WTC11 (cell line): ENCODE data around the gene EYA2. TPM values are rescaled to one million over a fixed set of nuclear protein-coding genes. Genes with fewer than 3 reads are reported as not detected.

Experiments used
- ATAC-seq: fragments of 200-7000 bp; cut with Tn5 transposase; 2 replicates; pipeline ENCODE4 v1.10.0; 2021; ENCODE audit warnings: mild to moderate bottlenecking, moderate library complexity
- CTCF ChIA-PET: fragments of 300-600 bp; sonication (Branson Sonifier 250); formaldehyde crosslinking; loops from one replicate; lab custom pipeline; 2021; ENCODE audit warnings: antibody characterized with exemption; lab: Charles Lee
- POLR2A ChIA-PET: fragments of 350-600 bp; sonication (Branson Sonifier 250); formaldehyde crosslinking; loops from one replicate; lab custom pipeline; 2021; ENCODE audit warnings: antibody characterized with exemption; lab: Charles Lee
- DNase-seq: peaks from one replicate; pipeline ENCODE4 v3.0.0; 2021; ENCODE audit warnings: low spot score
- H3K27ac Mint-ChIP-seq: 2 replicates; pipeline ENCODE4 v1.8.0; 2021; ENCODE audit warnings: mixed read lengths
- H3K27me3 Mint-ChIP-seq: 2 replicates; pipeline ENCODE4 v1.8.0; 2021; ENCODE audit warnings: low read depth, mild to moderate bottlenecking, moderate library complexity, mixed read lengths
- H3K36me3 Mint-ChIP-seq: 2 replicates; pipeline ENCODE4 v1.8.0; 2021; ENCODE audit warnings: mixed read lengths
- H3K4me1 Mint-ChIP-seq: 2 replicates; pipeline ENCODE4 v1.8.0; 2022; ENCODE audit warnings: mixed read lengths
- H3K4me3 Mint-ChIP-seq: 2 replicates; pipeline ENCODE4 v1.8.0; 2021; ENCODE audit warnings: mild to moderate bottlenecking, moderate library complexity, mixed read lengths
- H3K9me3 Mint-ChIP-seq: 2 replicates; pipeline ENCODE4 v1.8.0; 2021; ENCODE audit warnings: mixed read lengths
- CBFB ChIP-seq: sonication (generic); formaldehyde crosslinking; IDR thresholded peaks from 2 replicates; pipeline ENCODE4 v1.8.1; 2022; ENCODE audit warnings: mild to moderate bottlenecking, low read depth, missing genetic modification reagents
- ELF4 ChIP-seq: sonication (generic); formaldehyde crosslinking; IDR thresholded peaks from 2 replicates; pipeline ENCODE4 v1.8.1; 2022; ENCODE audit warnings: low read depth, mild to moderate bottlenecking, moderate library complexity, missing genetic modification reagents
- ESRRA ChIP-seq: sonication (generic); formaldehyde crosslinking; IDR thresholded peaks from 2 replicates; pipeline ENCODE4 v1.8.1; 2022; ENCODE audit warnings: mild to moderate bottlenecking, missing genetic modification reagents, borderline replicate concordance
- GABPB1 ChIP-seq: sonication (generic); formaldehyde crosslinking; IDR thresholded peaks from 2 replicates; pipeline ENCODE4 v1.8.1; 2023; ENCODE audit warnings: mild to moderate bottlenecking, missing genetic modification reagents
- MXD4 ChIP-seq: fragments of 250-450 bp; sonication (Bioruptor Pico); IDR thresholded peaks from 2 replicates; pipeline ENCODE4 v1.8.0; 2021; ENCODE audit warnings: mild to moderate bottlenecking, moderate library complexity, borderline replicate concordance
- NFE2L1 ChIP-seq: sonication (generic); formaldehyde crosslinking; IDR thresholded peaks from 2 replicates; pipeline ENCODE4 v1.8.1; 2023; ENCODE audit warnings: missing genetic modification reagents
- NFYB ChIP-seq: sonication (generic); formaldehyde crosslinking; conservative IDR thresholded peaks from 2 replicates; pipeline ENCODE4 v1.8.0; 2022; ENCODE audit warnings: low read depth, missing genetic modification reagents
- NR2C2 ChIP-seq: sonication (generic); formaldehyde crosslinking; IDR thresholded peaks from 2 replicates; pipeline ENCODE4 v1.8.0; 2022; ENCODE audit warnings: mild to moderate bottlenecking, missing genetic modification reagents
- PRRX2 ChIP-seq: fragments of 250-450 bp; sonication (Bioruptor Pico); IDR thresholded peaks from 2 replicates; pipeline ENCODE4 v1.8.0; 2021; ENCODE audit warnings: mild to moderate bottlenecking
- TCF7 ChIP-seq: sonication (generic); formaldehyde crosslinking; IDR thresholded peaks from 2 replicates; pipeline ENCODE4 v1.8.0; 2022; ENCODE audit warnings: mild to moderate bottlenecking, low read depth, missing genetic modification reagents, moderate library complexity
- ZBTB21 ChIP-seq: sonication (generic); formaldehyde crosslinking; IDR thresholded peaks from 2 replicates; pipeline ENCODE4 v1.8.1; 2023; ENCODE audit warnings: mild to moderate bottlenecking, missing genetic modification reagents, borderline replicate concordance
- total RNA-seq: library from RNA; stranded (reverse); gene quantifications from 3 replicates; pipeline ENCODE4 v1.2.3, GENCODE V29; 2021
- TF ChIP-seq, protein P1 (sequence below): fragments of 250-450 bp; sonication (Bioruptor Pico); IDR thresholded peaks from 2 replicates; pipeline ENCODE4 v1.9.0; 2021; ENCODE audit warnings: mild to moderate bottlenecking
- TF ChIP-seq, protein P2 (sequence below): sonication (generic); formaldehyde crosslinking; IDR thresholded peaks from 2 replicates; pipeline ENCODE4 v1.8.0; 2022; ENCODE audit warnings: mild to moderate bottlenecking, missing genetic modification reagents
- TF ChIP-seq, protein P3 (sequence below): sonication (generic); formaldehyde crosslinking; IDR thresholded peaks from 2 replicates; pipeline ENCODE4 v1.8.0; 2023; ENCODE audit warnings: mild to moderate bottlenecking, missing genetic modification reagents
- TF ChIP-seq, protein P4 (sequence below): sonication (generic); formaldehyde crosslinking; IDR thresholded peaks from 2 replicates; pipeline ENCODE4 v1.8.0; 2023; ENCODE audit warnings: missing genetic modification reagents, mild to moderate bottlenecking, borderline replicate concordance
- TF ChIP-seq, protein P5 (sequence below): sonication (generic); formaldehyde crosslinking; IDR thresholded peaks from 2 replicates; pipeline ENCODE4 v1.8.1; 2023; ENCODE audit warnings: mild to moderate bottlenecking, moderate library complexity, missing genetic modification reagents
- TF ChIP-seq, protein P6 (sequence below): sonication (generic); formaldehyde crosslinking; IDR thresholded peaks from 2 replicates; pipeline ENCODE4 v1.8.1; 2022; ENCODE audit warnings: low read depth, missing genetic modification reagents, borderline replicate concordance
- TF ChIP-seq, protein P7 (sequence below): sonication (generic); formaldehyde crosslinking; IDR thresholded peaks from 2 replicates; pipeline ENCODE4 v1.8.1; 2023; ENCODE audit warnings: mild to moderate bottlenecking, missing genetic modification reagents
- TF ChIP-seq, protein P8 (sequence below): sonication (generic); formaldehyde crosslinking; IDR thresholded peaks from 2 replicates; pipeline ENCODE4 v1.8.1; 2023; ENCODE audit warnings: mild to moderate bottlenecking, missing genetic modification reagents, moderate library complexity

Gene EYA2
- total RNA-seq, 1 experiment from 2014 or later = 1.5 TPM

DNA sequence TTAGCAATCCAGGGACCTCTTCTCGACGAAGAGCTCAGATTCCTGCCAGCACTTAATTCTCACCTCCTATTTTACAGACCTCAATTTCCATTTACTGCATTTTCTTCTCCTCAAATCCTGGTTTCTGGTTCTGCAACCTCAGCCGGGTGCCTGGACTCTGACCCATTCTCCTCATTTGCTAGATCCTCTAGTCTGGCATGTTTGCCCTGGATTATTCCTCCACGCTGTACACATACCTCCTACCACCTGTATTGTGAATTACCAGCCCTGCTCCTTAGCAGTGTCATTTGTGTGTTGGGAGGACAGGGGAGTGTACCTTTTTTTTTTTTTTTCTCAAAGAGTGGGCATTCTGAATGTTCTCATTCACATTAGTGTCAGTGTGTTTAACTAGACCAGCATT, 257.4 kb downstream of the EYA2 start (continued):
- no peak for TF ChIP-seq CBFB (CRISPR knock-in tag)
- TF ChIP-seq, protein P1, sequence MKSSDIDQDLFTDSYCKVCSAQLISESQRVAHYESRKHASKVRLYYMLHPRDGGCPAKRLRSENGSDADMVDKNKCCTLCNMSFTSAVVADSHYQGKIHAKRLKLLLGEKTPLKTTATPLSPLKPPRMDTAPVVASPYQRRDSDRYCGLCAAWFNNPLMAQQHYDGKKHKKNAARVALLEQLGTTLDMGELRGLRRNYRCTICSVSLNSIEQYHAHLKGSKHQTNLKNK (CRISPR knock-in tag) = no peak
- TF ChIP-seq, protein P2, sequence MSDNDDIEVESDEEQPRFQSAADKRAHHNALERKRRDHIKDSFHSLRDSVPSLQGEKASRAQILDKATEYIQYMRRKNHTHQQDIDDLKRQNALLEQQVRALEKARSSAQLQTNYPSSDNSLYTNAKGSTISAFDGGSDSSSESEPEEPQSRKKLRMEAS = no peak
- TF ChIP-seq, protein P3, sequence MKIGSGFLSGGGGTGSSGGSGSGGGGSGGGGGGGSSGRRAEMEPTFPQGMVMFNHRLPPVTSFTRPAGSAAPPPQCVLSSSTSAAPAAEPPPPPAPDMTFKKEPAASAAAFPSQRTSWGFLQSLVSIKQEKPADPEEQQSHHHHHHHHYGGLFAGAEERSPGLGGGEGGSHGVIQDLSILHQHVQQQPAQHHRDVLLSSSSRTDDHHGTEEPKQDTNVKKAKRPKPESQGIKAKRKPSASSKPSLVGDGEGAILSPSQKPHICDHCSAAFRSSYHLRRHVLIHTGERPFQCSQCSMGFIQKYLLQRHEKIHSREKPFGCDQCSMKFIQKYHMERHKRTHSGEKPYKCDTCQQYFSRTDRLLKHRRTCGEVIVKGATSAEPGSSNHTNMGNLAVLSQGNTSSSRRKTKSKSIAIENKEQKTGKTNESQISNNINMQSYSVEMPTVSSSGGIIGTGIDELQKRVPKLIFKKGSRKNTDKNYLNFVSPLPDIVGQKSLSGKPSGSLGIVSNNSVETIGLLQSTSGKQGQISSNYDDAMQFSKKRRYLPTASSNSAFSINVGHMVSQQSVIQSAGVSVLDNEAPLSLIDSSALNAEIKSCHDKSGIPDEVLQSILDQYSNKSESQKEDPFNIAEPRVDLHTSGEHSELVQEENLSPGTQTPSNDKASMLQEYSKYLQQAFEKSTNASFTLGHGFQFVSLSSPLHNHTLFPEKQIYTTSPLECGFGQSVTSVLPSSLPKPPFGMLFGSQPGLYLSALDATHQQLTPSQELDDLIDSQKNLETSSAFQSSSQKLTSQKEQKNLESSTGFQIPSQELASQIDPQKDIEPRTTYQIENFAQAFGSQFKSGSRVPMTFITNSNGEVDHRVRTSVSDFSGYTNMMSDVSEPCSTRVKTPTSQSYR = no peak
- TF ChIP-seq NFYB (CRISPR knock-in tag) = no peak
- TF ChIP-seq, protein P4, sequence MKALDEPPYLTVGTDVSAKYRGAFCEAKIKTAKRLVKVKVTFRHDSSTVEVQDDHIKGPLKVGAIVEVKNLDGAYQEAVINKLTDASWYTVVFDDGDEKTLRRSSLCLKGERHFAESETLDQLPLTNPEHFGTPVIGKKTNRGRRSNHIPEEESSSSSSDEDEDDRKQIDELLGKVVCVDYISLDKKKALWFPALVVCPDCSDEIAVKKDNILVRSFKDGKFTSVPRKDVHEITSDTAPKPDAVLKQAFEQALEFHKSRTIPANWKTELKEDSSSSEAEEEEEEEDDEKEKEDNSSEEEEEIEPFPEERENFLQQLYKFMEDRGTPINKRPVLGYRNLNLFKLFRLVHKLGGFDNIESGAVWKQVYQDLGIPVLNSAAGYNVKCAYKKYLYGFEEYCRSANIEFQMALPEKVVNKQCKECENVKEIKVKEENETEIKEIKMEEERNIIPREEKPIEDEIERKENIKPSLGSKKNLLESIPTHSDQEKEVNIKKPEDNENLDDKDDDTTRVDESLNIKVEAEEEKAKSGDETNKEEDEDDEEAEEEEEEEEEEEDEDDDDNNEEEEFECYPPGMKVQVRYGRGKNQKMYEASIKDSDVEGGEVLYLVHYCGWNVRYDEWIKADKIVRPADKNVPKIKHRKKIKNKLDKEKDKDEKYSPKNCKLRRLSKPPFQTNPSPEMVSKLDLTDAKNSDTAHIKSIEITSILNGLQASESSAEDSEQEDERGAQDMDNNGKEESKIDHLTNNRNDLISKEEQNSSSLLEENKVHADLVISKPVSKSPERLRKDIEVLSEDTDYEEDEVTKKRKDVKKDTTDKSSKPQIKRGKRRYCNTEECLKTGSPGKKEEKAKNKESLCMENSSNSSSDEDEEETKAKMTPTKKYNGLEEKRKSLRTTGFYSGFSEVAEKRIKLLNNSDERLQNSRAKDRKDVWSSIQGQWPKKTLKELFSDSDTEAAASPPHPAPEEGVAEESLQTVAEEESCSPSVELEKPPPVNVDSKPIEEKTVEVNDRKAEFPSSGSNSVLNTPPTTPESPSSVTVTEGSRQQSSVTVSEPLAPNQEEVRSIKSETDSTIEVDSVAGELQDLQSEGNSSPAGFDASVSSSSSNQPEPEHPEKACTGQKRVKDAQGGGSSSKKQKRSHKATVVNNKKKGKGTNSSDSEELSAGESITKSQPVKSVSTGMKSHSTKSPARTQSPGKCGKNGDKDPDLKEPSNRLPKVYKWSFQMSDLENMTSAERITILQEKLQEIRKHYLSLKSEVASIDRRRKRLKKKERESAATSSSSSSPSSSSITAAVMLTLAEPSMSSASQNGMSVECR (CRISPR knock-in tag) = no peak
- TF ChIP-seq, all 79 proteins: peak for 0

DNA sequence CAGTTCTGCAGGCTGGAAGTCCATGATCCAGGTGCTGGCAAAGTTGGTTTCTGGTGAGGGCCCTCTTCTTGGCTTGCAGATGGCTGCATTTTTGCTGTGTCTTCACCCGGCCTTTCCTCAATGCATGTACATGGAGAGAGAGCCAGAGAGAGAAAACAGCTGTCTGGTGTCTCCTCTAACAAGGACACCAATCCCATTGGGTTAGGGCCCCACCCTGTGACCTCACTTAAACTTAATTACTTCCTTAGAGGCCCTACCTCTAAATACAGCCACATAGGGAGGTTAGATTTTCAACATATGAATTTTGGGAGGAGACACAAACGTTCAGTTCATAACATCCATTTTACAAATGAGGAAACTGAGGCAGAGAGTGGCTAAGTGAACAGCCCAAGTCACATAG, 259.4 kb downstream of the EYA2 start:
- H3K9me3 Mint-ChIP-seq = no peaks in the 10 kb centered on the region
- ATAC-seq = no peak
- POLR2A ChIA-PET = no interaction called here
- no peak overlapping the region for H3K27ac Mint-ChIP-seq
- DNase-seq = no peak
- H3K4me3 Mint-ChIP-seq = no peak overlapping the region
- CTCF ChIA-PET = interaction anchor here (1.4 kb wide), 1 partner anchor 42 kb away, joined by 3 read pairs; no protein-coding TSS in a partner anchor
- no peaks in the 10 kb centered on the region for H3K4me1 Mint-ChIP-seq
- H3K36me3 Mint-ChIP-seq = no peaks in the 10 kb centered on the region
- H3K27me3 Mint-ChIP-seq = peaks cover 16% of the 10 kb centered on the region
- no peak for TF ChIP-seq ESRRA (CRISPR knock-in tag)
- no peak for TF ChIP-seq GABPB1
- TF ChIP-seq ELF4 (CRISPR knock-in tag) = no peak
- no peak for TF ChIP-seq NFE2L1
- no peak for TF ChIP-seq MXD4
- TF ChIP-seq, protein P5, sequence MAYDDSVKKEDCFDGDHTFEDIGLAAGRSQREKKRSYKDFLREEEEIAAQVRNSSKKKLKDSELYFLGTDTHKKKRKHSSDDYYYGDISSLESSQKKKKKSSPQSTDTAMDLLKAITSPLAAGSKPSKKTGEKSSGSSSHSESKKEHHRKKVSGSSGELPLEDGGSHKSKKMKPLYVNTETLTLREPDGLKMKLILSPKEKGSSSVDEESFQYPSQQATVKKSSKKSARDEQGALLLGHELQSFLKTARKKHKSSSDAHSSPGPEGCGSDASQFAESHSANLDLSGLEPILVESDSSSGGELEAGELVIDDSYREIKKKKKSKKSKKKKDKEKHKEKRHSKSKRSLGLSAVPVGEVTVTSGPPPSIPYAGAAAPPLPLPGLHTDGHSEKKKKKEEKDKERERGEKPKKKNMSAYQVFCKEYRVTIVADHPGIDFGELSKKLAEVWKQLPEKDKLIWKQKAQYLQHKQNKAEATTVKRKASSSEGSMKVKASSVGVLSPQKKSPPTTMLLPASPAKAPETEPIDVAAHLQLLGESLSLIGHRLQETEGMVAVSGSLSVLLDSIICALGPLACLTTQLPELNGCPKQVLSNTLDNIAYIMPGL = no peak
- TF ChIP-seq TCF7 (CRISPR knock-in tag) = no peak
- TF ChIP-seq CBFB (CRISPR knock-in tag) = no peak
- TF ChIP-seq, protein P6, sequence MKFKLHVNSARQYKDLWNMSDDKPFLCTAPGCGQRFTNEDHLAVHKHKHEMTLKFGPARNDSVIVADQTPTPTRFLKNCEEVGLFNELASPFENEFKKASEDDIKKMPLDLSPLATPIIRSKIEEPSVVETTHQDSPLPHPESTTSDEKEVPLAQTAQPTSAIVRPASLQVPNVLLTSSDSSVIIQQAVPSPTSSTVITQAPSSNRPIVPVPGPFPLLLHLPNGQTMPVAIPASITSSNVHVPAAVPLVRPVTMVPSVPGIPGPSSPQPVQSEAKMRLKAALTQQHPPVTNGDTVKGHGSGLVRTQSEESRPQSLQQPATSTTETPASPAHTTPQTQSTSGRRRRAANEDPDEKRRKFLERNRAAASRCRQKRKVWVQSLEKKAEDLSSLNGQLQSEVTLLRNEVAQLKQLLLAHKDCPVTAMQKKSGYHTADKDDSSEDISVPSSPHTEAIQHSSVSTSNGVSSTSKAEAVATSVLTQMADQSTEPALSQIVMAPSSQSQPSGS (CRISPR knock-in tag) = no peak
- TF ChIP-seq, protein P7, sequence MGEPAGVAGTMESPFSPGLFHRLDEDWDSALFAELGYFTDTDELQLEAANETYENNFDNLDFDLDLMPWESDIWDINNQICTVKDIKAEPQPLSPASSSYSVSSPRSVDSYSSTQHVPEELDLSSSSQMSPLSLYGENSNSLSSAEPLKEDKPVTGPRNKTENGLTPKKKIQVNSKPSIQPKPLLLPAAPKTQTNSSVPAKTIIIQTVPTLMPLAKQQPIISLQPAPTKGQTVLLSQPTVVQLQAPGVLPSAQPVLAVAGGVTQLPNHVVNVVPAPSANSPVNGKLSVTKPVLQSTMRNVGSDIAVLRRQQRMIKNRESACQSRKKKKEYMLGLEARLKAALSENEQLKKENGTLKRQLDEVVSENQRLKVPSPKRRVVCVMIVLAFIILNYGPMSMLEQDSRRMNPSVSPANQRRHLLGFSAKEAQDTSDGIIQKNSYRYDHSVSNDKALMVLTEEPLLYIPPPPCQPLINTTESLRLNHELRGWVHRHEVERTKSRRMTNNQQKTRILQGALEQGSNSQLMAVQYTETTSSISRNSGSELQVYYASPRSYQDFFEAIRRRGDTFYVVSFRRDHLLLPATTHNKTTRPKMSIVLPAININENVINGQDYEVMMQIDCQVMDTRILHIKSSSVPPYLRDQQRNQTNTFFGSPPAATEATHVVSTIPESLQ (CRISPR knock-in tag) = no peak
- TF ChIP-seq, protein P3 = no peak
- no peak for TF ChIP-seq NR2C2 (CRISPR knock-in tag)
- TF ChIP-seq PRRX2 = no peak
- TF ChIP-seq, protein P8, sequence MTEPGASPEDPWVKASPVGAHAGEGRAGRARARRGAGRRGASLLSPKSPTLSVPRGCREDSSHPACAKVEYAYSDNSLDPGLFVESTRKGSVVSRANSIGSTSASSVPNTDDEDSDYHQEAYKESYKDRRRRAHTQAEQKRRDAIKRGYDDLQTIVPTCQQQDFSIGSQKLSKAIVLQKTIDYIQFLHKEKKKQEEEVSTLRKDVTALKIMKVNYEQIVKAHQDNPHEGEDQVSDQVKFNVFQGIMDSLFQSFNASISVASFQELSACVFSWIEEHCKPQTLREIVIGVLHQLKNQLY (CRISPR knock-in tag) = no peak
- TF ChIP-seq ZBTB21 (CRISPR knock-in tag) = no peak
